HL-60/S4 (cell line): ENCODE results near the gene VSIG2.

Experiments used
- in situ Hi-C: fragments of 300-500 bp; cut with MboI; formaldehyde crosslinking; loops from 2 replicates; pipeline ENCODE4 v1.14.3; 2022; ENCODE audit warnings: low sequenced_read_pairs

Gene VSIG2

GRCh38 chr11:124763156-124763947 is 11.3 kb upstream of the VSIG2 start:
- in situ Hi-C loops, result loop anchor here (5.0 kb wide), 1 partner anchor 91 kb away; the partner anchor contains the start of genes SIAE and SPA17

- in situ Hi-C loops, result loop anchor here (5.0 kb wide), 1 partner anchor 90 kb away; the partner anchor contains the start of genes SIAE and SPA17
These were observed 10.6 kb upstream of the VSIG2 start for GRCh38 chr11:124762624-124763155.

GRCh38 chr11:124762105-124762623 is 10.1 kb upstream of the VSIG2 start, which contains the start of gene ESAM:
Gene ESAM (minus strand): TSS chr11:124762290. CDS start chr11:124762154, 136 bp downstream.
- in situ Hi-C loops, result loop anchor here (5.0 kb wide), 1 partner anchor 90 kb away; the partner anchor contains the start of genes SIAE and SPA17

GRCh38 chr11:124761301-124762104 is 9.4 kb upstream of the VSIG2 start:
- in situ Hi-C loops, result loop anchor here (5.0 kb wide), 1 partner anchor 89 kb away; the partner anchor contains the start of genes SIAE and SPA17

- in situ Hi-C loops, result loop anchor here (5.0 kb wide), 1 partner anchor 89 kb away; the partner anchor contains the start of genes SIAE and SPA17
These were observed 8.8 kb upstream of the VSIG2 start for GRCh38 chr11:124760806-124761205.

GRCh38 chr11:124760205-124760652 is 8.2 kb upstream of the VSIG2 start:
- in situ Hi-C loops, result loop anchor here (5.0 kb wide), 1 partner anchor 88 kb away; the partner anchor contains the start of genes SIAE and SPA17

- in situ Hi-C loops, result loop anchor here (5.0 kb wide), 1 partner anchor 87 kb away; the partner anchor contains the start of genes SIAE and SPA17
These were observed 7.5 kb upstream of the VSIG2 start for GRCh38 chr11:124759266-124760204.

GRCh38 chr11:124758355-124759265 is 6.6 kb upstream of the VSIG2 start:
- in situ Hi-C loops, result no loop called here

- in situ Hi-C loops, result no loop called here
These were observed 5.3 kb upstream of the VSIG2 start for GRCh38 chr11:124757320-124757719.

- in situ Hi-C loops, result no loop called here
These were observed 4.7 kb upstream of the VSIG2 start for GRCh38 chr11:124756753-124757227.

- in situ Hi-C loops, result no loop called here
These were observed 4.1 kb upstream of the VSIG2 start for GRCh38 chr11:124756033-124756752.

- in situ Hi-C loops, result no loop called here
These were observed 2.7 kb upstream of the VSIG2 start for GRCh38 chr11:124754710-124755109.

- in situ Hi-C loops, result no loop called here
These were observed 2.3 kb upstream of the VSIG2 start for GRCh38 chr11:124754309-124754708.

GRCh38 chr11:124753624-124754023 is 1.6 kb upstream of the VSIG2 start:
- in situ Hi-C loops, result no loop called here

- in situ Hi-C loops, result no loop called here
These were observed 1.1 kb upstream of the VSIG2 start for GRCh38 chr11:124753205-124753604.

GRCh38 chr11:124752471-124753102 is 532 bp upstream of the VSIG2 start:
- in situ Hi-C loops, result no loop called here

- in situ Hi-C loops, result no loop called here
These were observed 689 bp downstream of the VSIG2 start for GRCh38 chr11:124751391-124751740.
